ENCODE results near the gene NRP1. TPM values are rescaled to one million over a fixed set of nuclear protein-coding genes. Genes with fewer than 3 reads are reported as not detected.

The NRP1 gene
- total RNA-seq, 1 donor from 2014 or later: 100 TPM

DNA sequence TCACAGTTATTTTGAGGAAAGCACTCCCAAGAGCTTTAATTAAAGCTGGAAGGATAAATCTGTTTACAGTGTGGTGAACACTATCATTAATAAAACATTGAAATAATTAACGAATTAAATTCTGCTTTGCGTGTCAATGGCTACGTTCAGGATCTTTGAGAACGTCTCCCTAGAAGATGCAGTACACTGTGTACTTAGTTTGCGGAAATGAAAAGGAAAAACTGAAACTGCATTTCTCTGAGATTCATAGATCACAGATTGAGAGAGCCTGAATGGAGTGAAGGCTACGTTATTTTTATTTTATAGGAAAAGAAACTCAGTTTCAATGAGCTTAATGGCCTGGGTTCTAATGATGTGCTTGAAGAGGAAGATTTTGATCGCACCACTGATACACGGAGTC is 85.3 kb downstream of the NRP1 start:
- Mint-ChIP-seq H3K4me3 (ENCODE audit: unreplicated experiment) (no peak overlapping the region), H3K9me3 (ENCODE audit: unreplicated experiment) (no peaks in the 10 kb centered on the region), H3K27me3 (ENCODE audit: unreplicated experiment) (peaks cover 4% of the 10 kb centered on the region), H3K36me3 (ENCODE audit: unreplicated experiment) (peaks cover 22% of the 10 kb centered on the region), H3K27ac (ENCODE audit: unreplicated experiment) (peak overlapping the region; percentile 22), H3K4me1 (ENCODE audit: low read depth, unreplicated experiment) (peaks cover 21% of the 10 kb centered on the region)
- TF ChIP-seq, protein P1, sequence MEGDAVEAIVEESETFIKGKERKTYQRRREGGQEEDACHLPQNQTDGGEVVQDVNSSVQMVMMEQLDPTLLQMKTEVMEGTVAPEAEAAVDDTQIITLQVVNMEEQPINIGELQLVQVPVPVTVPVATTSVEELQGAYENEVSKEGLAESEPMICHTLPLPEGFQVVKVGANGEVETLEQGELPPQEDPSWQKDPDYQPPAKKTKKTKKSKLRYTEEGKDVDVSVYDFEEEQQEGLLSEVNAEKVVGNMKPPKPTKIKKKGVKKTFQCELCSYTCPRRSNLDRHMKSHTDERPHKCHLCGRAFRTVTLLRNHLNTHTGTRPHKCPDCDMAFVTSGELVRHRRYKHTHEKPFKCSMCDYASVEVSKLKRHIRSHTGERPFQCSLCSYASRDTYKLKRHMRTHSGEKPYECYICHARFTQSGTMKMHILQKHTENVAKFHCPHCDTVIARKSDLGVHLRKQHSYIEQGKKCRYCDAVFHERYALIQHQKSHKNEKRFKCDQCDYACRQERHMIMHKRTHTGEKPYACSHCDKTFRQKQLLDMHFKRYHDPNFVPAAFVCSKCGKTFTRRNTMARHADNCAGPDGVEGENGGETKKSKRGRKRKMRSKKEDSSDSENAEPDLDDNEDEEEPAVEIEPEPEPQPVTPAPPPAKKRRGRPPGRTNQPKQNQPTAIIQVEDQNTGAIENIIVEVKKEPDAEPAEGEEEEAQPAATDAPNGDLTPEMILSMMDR (IDR thresholded peaks at IDR 0.05; ENCODE audit: partially characterized antibody, unreplicated experiment): no peak
- DNase-seq: no peak

DNA sequence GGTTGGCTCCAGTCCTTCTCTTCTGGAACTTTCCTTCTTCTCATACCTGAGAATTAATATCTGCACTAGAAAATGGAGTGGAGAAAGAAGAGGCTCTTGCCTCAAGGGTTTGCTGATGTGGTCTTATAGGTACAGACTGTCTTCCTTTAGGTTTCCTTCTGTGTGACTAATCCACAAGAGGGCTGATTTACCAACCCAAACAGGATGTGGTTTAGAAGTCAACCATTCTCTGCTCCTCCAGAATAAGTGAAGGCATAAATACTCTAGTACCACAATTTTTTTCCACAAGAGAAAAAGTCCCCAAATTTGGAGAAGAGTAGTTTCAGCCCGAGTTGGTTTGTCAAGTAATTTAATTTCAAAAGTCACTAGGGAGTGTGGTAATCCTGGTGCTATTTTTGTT is 85.8 kb downstream of the NRP1 start:
- no peak overlapping the region for H3K27ac Mint-ChIP-seq (ENCODE audit: unreplicated experiment)
- TF ChIP-seq, protein P1 (IDR thresholded peaks at IDR 0.05; ENCODE audit: partially characterized antibody, unreplicated experiment): no peak
- peaks cover 22% of the 10 kb centered on the region for H3K4me1 Mint-ChIP-seq (ENCODE audit: low read depth, unreplicated experiment)
- no peaks in the 10 kb centered on the region for H3K9me3 Mint-ChIP-seq (ENCODE audit: unreplicated experiment)
- DNase-seq: no peak
- H3K27me3 Mint-ChIP-seq (ENCODE audit: unreplicated experiment): peaks cover 4% of the 10 kb centered on the region
- H3K4me3 Mint-ChIP-seq (ENCODE audit: unreplicated experiment): no peak overlapping the region
- peaks cover 18% of the 10 kb centered on the region for H3K36me3 Mint-ChIP-seq (ENCODE audit: unreplicated experiment)

DNA sequence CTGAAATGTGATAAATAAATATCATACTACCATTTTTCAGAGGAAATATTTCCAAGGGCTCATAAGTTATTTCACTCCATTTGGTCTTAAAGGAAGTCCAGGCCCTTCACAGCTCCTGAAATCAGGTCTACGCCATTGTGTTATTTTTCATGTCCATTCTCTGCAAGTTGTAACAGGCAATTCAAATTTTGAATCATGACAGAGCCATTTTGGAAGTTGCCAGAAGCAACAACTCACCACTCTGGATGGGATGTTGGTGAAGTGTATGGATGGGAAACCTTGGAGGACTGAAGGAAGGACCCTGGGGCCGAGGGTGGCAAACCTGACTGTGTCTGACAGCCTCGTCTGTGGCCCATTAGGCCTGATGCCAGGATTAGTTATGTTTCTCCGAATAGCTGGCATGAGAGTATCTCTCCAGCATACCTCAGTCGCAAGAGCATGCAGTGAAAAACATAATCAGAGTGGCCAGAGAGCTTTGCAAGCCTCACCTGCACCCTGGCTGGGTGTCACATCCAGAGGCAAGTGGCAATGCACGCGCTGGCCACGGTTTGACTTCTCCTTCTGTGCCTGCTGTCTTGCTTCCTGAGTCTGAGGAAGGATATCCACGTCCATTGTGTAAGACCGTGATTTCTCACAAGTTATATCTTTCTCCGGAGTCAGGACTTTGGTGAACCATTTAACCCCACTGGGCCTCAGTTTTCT is 87.1 kb downstream of the NRP1 start:
- H3K4me1 Mint-ChIP-seq (ENCODE audit: low read depth, unreplicated experiment): peaks cover 20% of the 10 kb centered on the region
- TF ChIP-seq, protein P1 (IDR thresholded peaks at IDR 0.05; ENCODE audit: partially characterized antibody, unreplicated experiment): no peak
- H3K4me3 Mint-ChIP-seq (ENCODE audit: unreplicated experiment): no peak overlapping the region
- H3K9me3 Mint-ChIP-seq (ENCODE audit: unreplicated experiment): no peaks in the 10 kb centered on the region
- H3K27ac Mint-ChIP-seq (ENCODE audit: unreplicated experiment): no peak overlapping the region
- peaks cover 5% of the 10 kb centered on the region for H3K36me3 Mint-ChIP-seq (ENCODE audit: unreplicated experiment)
- DNase-seq: no peak
- peaks cover 4% of the 10 kb centered on the region for H3K27me3 Mint-ChIP-seq (ENCODE audit: unreplicated experiment)

DNA sequence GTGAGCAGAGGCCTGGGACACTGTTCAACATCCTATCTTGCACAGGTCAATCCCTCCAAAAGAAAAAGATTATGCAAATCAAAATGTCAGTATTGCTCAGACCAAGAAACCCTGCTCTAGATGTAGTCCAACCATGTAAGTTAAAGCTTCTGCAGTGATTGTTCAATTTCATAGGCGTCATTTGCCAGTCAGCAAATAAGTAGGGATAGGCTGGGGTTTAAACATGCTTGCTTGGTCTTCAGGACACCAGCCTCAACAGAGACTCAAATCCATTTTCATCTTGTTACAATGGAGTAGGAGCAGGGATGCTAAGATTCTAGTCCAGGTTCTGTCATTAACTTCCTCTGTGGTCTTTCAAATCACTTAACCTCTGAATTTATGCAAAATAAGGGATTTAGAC is 89.1 kb downstream of the NRP1 start:
- no peaks in the 10 kb centered on the region for H3K27me3 Mint-ChIP-seq (ENCODE audit: unreplicated experiment)
- no peak overlapping the region for H3K27ac Mint-ChIP-seq (ENCODE audit: unreplicated experiment)
- H3K4me1 Mint-ChIP-seq (ENCODE audit: low read depth, unreplicated experiment): peaks cover 29% of the 10 kb centered on the region
- no peak overlapping the region for H3K4me3 Mint-ChIP-seq (ENCODE audit: unreplicated experiment)
- H3K9me3 Mint-ChIP-seq (ENCODE audit: unreplicated experiment): no peaks in the 10 kb centered on the region
- H3K36me3 Mint-ChIP-seq (ENCODE audit: unreplicated experiment): peaks cover 4% of the 10 kb centered on the region
- TF ChIP-seq, protein P1 (IDR thresholded peaks at IDR 0.05; ENCODE audit: partially characterized antibody, unreplicated experiment): no peak
- DNase-seq: no peak

DNA sequence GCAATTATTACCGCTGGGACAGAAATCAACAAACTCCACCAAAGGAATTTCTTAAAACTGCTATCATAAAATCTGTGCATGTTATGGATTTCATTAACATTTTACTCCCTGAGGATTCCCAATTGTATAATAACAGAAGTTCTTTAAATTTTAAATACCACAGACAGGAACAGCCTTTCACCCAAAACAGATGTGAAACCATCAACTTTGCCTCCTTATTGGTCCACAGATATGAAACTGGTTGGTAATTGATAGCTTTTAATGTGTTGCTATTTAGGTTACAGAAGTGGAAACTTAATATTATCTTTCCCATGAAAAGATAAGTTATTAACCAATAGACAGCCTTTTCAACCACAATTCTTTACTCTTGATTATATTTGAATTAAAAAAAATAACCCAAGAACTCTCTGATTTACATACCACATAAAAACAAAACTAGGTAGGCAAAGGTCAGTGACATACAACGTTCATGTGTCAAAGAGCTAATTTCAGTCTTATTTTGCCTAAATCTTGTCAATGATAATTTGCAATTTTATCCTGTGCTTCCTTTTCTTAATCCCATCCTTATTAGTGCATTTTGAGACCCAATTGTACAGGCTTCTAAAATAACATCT is 90.0 kb downstream of the NRP1 start:
- peaks cover 26% of the 10 kb centered on the region for H3K4me1 Mint-ChIP-seq (ENCODE audit: low read depth, unreplicated experiment)
- TF ChIP-seq, protein P1 (IDR thresholded peaks at IDR 0.05; ENCODE audit: partially characterized antibody, unreplicated experiment): no peak
- DNase-seq: no peak
- H3K4me3 Mint-ChIP-seq (ENCODE audit: unreplicated experiment): no peak overlapping the region
- H3K27me3 Mint-ChIP-seq (ENCODE audit: unreplicated experiment): no peaks in the 10 kb centered on the region
- no peaks in the 10 kb centered on the region for H3K9me3 Mint-ChIP-seq (ENCODE audit: unreplicated experiment)
- H3K36me3 Mint-ChIP-seq (ENCODE audit: unreplicated experiment): no peaks in the 10 kb centered on the region
- H3K27ac Mint-ChIP-seq (ENCODE audit: unreplicated experiment): no peak overlapping the region
